Measurements from ENCODE around the gene KPTN. TPM values are rescaled to one million over a fixed set of nuclear protein-coding genes. Genes with fewer than 3 reads are reported as not detected.

Gene KPTN
- polyA plus RNA-seq, result 7.0 to 10.2 TPM (median 7.3 TPM) in 3 replicates
- polyA plus RNA-seq (2011; ENCODE audit: low read depth), result 4.0 TPM
- 4.4 and 5.9 TPM in 2 replicates for polyA plus RNA-seq (2011; cell fraction: cytosol; rRNA removed)
- 19.2 and 21.7 TPM in 2 replicates for polyA plus RNA-seq (2011; cell fraction: nucleus; rRNA removed)
- 7.0 and 8.9 TPM in 2 replicates for polyA plus RNA-seq (2012; ENCODE audit: low replicate concordance)
- 5.8 to 11.3 TPM (median 6.8 TPM) in 3 replicates for polyA minus RNA-seq
- polyA minus RNA-seq (2011; cell fraction: cytosol; rRNA and poly(A)+ RNA removed), result 6.7 TPM
- polyA minus RNA-seq (2011; cell fraction: nucleus; rRNA and poly(A)+ RNA removed), result 4.5 and 5.8 TPM in 2 replicates

DNA sequence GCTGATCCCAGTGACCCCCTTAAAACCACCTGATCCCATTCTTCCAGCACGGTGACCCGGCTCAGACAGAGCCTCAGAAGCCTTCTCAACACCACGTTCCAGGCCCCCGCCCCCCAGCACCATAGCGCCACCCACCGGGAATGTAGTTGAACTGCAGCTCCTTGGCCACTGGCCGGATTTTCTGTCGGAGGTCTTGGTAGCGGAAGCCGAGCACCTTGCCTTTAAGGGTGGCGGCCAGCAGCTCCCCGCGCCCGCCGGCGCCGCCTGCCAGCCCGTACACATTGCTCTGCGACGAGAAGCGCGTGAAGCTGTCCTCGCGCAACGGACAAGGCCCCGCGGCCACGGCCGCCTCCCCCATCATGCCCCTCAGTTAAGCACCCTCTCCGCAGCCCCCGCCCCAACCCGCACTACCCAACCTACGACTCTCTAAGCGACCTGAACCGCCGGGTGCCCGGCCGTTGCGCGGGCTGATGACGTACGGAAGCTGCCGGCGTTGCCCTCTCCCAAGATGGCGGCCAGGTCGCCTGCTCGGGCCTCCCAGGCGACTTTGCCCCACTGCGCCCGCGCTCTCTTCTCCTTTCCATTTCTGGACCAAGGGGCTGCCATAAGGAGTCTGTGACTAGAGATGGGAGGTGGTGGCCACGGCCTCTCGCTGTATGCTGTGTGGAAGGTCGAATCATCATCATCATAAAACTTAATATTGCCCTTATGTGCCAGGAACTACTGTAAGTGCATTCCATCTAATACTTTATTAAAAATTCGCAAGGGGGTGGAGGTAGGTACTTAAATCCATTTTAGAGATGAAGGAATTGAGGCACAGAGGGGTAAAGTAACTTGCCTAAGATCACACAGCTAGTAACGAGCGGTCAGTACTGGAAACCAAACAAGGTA is at the start of gene KPTN:
Gene KPTN, minus strand, starts transcription at position 420 of the 891 bp plus-strand sequence. Its CDS starts 59 bp downstream, at position 361.
- Histone ChIP-seq H3K9me3 (ENCODE audit: control insufficient read depth, low read depth, low read length) (no peaks in the 10 kb centered on the region), H3K9me1 (ENCODE audit: control insufficient read depth, extremely low read depth, insufficient read depth, low read length) (no peaks in the 10 kb centered on the region), H3K9ac (ENCODE audit: control insufficient read depth, extremely low read depth, insufficient read depth, low read length) (peak within 1 kb of the TSS; percentile 95), H3K27me3 (ENCODE audit: control insufficient read depth, extremely low read depth, insufficient read depth, low read length) (no peaks in the 10 kb centered on the region), H2AFZ (ENCODE audit: control insufficient read depth, low read length) (peak within 1 kb of the TSS; percentile 98), H3K36me3 (ENCODE audit: control insufficient read depth in 2 of 2, extremely low read depth in 1 of 2, insufficient read depth in 2 of 2, low read length in 2 of 2) (peaks cover 3 to 9% of the 10 kb centered on the region in 2 experiments), H4K20me1 (ENCODE audit: control insufficient read depth, extremely low read depth, insufficient read depth, low read length) (no peaks in the 10 kb centered on the region), H3K4me1 (ENCODE audit: control insufficient read depth, extremely low read depth, insufficient read depth, low read length) (peaks cover 13% of the 10 kb centered on the region), H3K27ac (ENCODE audit: control insufficient read depth, insufficient read depth, low read length) (peak within 1 kb of the TSS; percentile 93), H3K79me2 (ENCODE audit: control insufficient read depth, insufficient read depth, low read length) (no peaks in the 10 kb centered on the region), H3K4me3 (ENCODE audit: control insufficient read depth in 2 of 3, extremely low read depth in 1 of 3, insufficient read depth in 2 of 3, low read depth in 1 of 3, low read length in 3 of 3) (peak within 1 kb of the TSS; percentile 73 to 99 (median 95)), H3K4me2 (ENCODE audit: control insufficient read depth, extremely low read depth, insufficient read depth, low read depth, low read length) (peak within 1 kb of the TSS; percentile 99)
- dilution Hi-C loops (cut with MboI; ENCODE audit: extremely low pct_ligation_motif_present, low sequenced_read_pairs), result no loop called here
- FAIRE-seq (peak; percentile 53), DNase-seq (ENCODE audit: low read depth, low spot score) (peak; percentile 42)
- TF ChIP-seq EZH2 (IDR thresholded peaks at IDR 0.05; ENCODE audit: low read length) (no peak), CTCF (optimal IDR thresholded peaks at IDR 0.05 in 1 of 3, IDR thresholded peaks at IDR 0.05 in 1 of 3, conservative IDR thresholded peaks at IDR 0.05 in 1 of 3; ENCODE audit: extremely low read depth in 1 of 3, insufficient read depth in 2 of 3, low read length in 3 of 3) (peak; percentile 94 to 98 (median 97))

- Histone ChIP-seq H3K9ac (ENCODE audit: control insufficient read depth, extremely low read depth, insufficient read depth, low read length) (no peak overlapping the region), H3K4me2 (ENCODE audit: control insufficient read depth, extremely low read depth, insufficient read depth, low read depth, low read length) (no peak overlapping the region), H3K9me3 (ENCODE audit: control insufficient read depth, low read depth, low read length) (no peaks in the 10 kb centered on the region), H3K9me1 (ENCODE audit: control insufficient read depth, extremely low read depth, insufficient read depth, low read length) (no peaks in the 10 kb centered on the region), H3K4me1 (ENCODE audit: control insufficient read depth, extremely low read depth, insufficient read depth, low read length) (no peaks in the 10 kb centered on the region), H3K27me3 (ENCODE audit: control insufficient read depth, extremely low read depth, insufficient read depth, low read length) (peaks cover 8% of the 10 kb centered on the region), H2AFZ (ENCODE audit: control insufficient read depth, low read length) (no peak overlapping the region), H3K79me2 (ENCODE audit: control insufficient read depth, insufficient read depth, low read length) (no peaks in the 10 kb centered on the region), H3K36me3 (ENCODE audit: control insufficient read depth in 2 of 2, extremely low read depth in 1 of 2, insufficient read depth in 2 of 2, low read length in 2 of 2) (no peaks in the 10 kb centered on the region), H3K27ac (ENCODE audit: control insufficient read depth, insufficient read depth, low read length) (no peak overlapping the region), H3K4me3 (ENCODE audit: control insufficient read depth in 2 of 3, extremely low read depth in 1 of 3, insufficient read depth in 2 of 3, low read depth in 1 of 3, low read length in 3 of 3) (no peak overlapping the region), H4K20me1 (ENCODE audit: control insufficient read depth, extremely low read depth, insufficient read depth, low read length) (no peaks in the 10 kb centered on the region)
- dilution Hi-C loops (cut with MboI; ENCODE audit: extremely low pct_ligation_motif_present, low sequenced_read_pairs), result no loop called here
- DNase-seq (ENCODE audit: low read depth, low spot score), result no peak
- FAIRE-seq, result no peak
- no peak for TF ChIP-seq EZH2 (IDR thresholded peaks at IDR 0.05; ENCODE audit: low read length)
- no peak for TF ChIP-seq CTCF (optimal IDR thresholded peaks at IDR 0.05 in 1 of 3, IDR thresholded peaks at IDR 0.05 in 1 of 3, conservative IDR thresholded peaks at IDR 0.05 in 1 of 3; ENCODE audit: extremely low read depth in 1 of 3, insufficient read depth in 2 of 3, low read length in 3 of 3)
These were observed 47.8 kb upstream of the KPTN start for GRCh38 chr19:47531640-47532387.
